IMR-90 (cell line): ENCODE measurements around the gene CRYM. TPM values are rescaled to one million over a fixed set of nuclear protein-coding genes. Genes with fewer than 3 reads are reported as not detected.

Experiments used
- ATAC-seq: fragments of 200-7000 bp; cut with Tn5 transposase; 2 replicates; pipeline ENCODE4 v1.9.1; 2020; ENCODE audit warnings: low read depth, mild to moderate bottlenecking, moderate library complexity
- BruUV-seq: library from RNA; stranded (reverse); fragments of 400-500 nt; replicated peaks from 2 replicates; lab custom pipeline; 2021; lab: Mats Ljungman, UMichigan
- CTCF ChIA-PET: fragments of 300-600 bp; formaldehyde crosslinking; extraction: SDS; loops from one replicate; lab custom pipeline; 2021; ENCODE audit warnings: antibody characterized with exemption; lab: Yijun Ruan, JAX
- POLR2A ChIA-PET: fragments of 300-600 bp; sonication (Branson Sonifier 250); formaldehyde crosslinking; loops from one replicate; lab custom pipeline; 2022; ENCODE audit warnings: antibody characterized with exemption; ENCODE audit not compliant: unreplicated experiment; lab: Charles Lee
- DNase-seq: peaks from one replicate; pipeline ENCODE4 v3.0.0; 2013
- H2AFZ ChIP-seq: replicated peaks from 2 replicates; pipeline ENCODE3; 2013; ENCODE audit warnings: low read length, mild to moderate bottlenecking; ENCODE audit not compliant: poor library complexity
- H2AK5ac ChIP-seq: 2 replicates; pipeline ENCODE4 v1.6.1; 2013; ENCODE audit warnings: low read depth, low read length, inconsistent platforms
- H2AK9ac ChIP-seq: replicated peaks from 2 replicates; pipeline ENCODE3; 2013; ENCODE audit warnings: mild to moderate bottlenecking, low read depth, low read length, moderate library complexity; ENCODE audit not compliant: poor library complexity
- H2BK120ac ChIP-seq: 2 replicates; pipeline ENCODE4 v1.6.1; 2013; ENCODE audit warnings: low read depth, low read length, inconsistent platforms
- H2BK15ac ChIP-seq: 3 replicates; pipeline ENCODE4 v1.6.1; 2013; ENCODE audit warnings: low read depth, low read length, inconsistent platforms
- H2BK20ac ChIP-seq: 2 replicates; pipeline ENCODE4 v1.6.1; 2013; ENCODE audit warnings: low read depth, mild to moderate bottlenecking, inconsistent platforms, low read length, moderate library complexity
- H2BK5ac ChIP-seq: 2 replicates; pipeline ENCODE4 v1.6.1; 2013; ENCODE audit warnings: mild to moderate bottlenecking, low read depth, low read length, inconsistent platforms; ENCODE audit not compliant: poor library complexity, severe bottlenecking
- H3K14ac ChIP-seq: replicated peaks from 2 replicates; pipeline ENCODE4 v1.6.1; 2013; ENCODE audit warnings: low read depth, low read length, inconsistent platforms
- H3K18ac ChIP-seq: 2 replicates; pipeline ENCODE4 v1.6.1; 2013; ENCODE audit warnings: low read depth, low read length, control low read depth
- H3K23ac ChIP-seq: 2 replicates; pipeline ENCODE4 v1.6.1; 2013; ENCODE audit warnings: low read depth, low read length, inconsistent platforms
- H3K27ac ChIP-seq: 2 replicates; pipeline ENCODE4 v1.5.1; 2013; ENCODE audit warnings: mild to moderate bottlenecking, control low read depth, low read length; ENCODE audit not compliant: insufficient read depth
- H3K27me3 ChIP-seq: 2 replicates; pipeline ENCODE4 v1.6.1; 2013; ENCODE audit warnings: low read length; ENCODE audit not compliant: control insufficient read depth, insufficient read depth
- H3K36me3 ChIP-seq: 2 replicates; pipeline ENCODE4 v1.6.1; 2013; ENCODE audit warnings: low read length, mixed read lengths; ENCODE audit not compliant: control insufficient read depth, insufficient read depth
- H3K4ac ChIP-seq: 2 replicates; pipeline ENCODE4 v1.6.1; 2013; ENCODE audit warnings: low read depth, low read length, inconsistent platforms
- H3K4me1 ChIP-seq: 2 replicates; pipeline ENCODE4 v1.6.1; 2013; ENCODE audit warnings: low read length, mixed read lengths; ENCODE audit not compliant: control insufficient read depth, insufficient read depth
- H3K4me2 ChIP-seq: 2 replicates; pipeline ENCODE4 v1.6.1; 2013; ENCODE audit warnings: low read depth, mild to moderate bottlenecking, control low read depth, low read length, moderate library complexity
- H3K4me3 ChIP-seq: 2 replicates; pipeline ENCODE4 v1.5.1; 2013; ENCODE audit warnings: low read depth, mild to moderate bottlenecking, control low read depth, low read length, moderate library complexity; ENCODE audit not compliant: insufficient read depth
- H3K56ac ChIP-seq: 2 replicates; pipeline ENCODE4 v1.6.1; 2013; ENCODE audit warnings: low read length, inconsistent platforms; ENCODE audit not compliant: insufficient read depth; ENCODE audit errors: extremely low read depth
- H3K79me1 ChIP-seq, 2 experiments: 2 replicates each; pipeline ENCODE4 v1.6.1; 2013; ENCODE audit warnings: low read length in 2 of 2, inconsistent platforms in 1 of 2, low read depth in 1 of 2
- H3K9ac ChIP-seq: 2 replicates; pipeline ENCODE4 v1.6.1; 2013; ENCODE audit warnings: low read depth, low read length, control low read depth
- H3K9me1 ChIP-seq: 2 replicates; pipeline ENCODE4 v1.6.1; 2013; ENCODE audit warnings: low read length, inconsistent platforms; ENCODE audit not compliant: insufficient read depth
- H3K9me3 ChIP-seq: 2 replicates; pipeline ENCODE4 v1.6.1; 2013; ENCODE audit warnings: low read length; ENCODE audit not compliant: control insufficient read depth, insufficient read depth
- H4K20me1 ChIP-seq: 2 replicates; pipeline ENCODE4 v1.6.1; 2013; ENCODE audit warnings: low read length, inconsistent platforms; ENCODE audit not compliant: insufficient read depth
- H4K5ac ChIP-seq: 2 replicates; pipeline ENCODE4 v1.6.1; 2013; ENCODE audit warnings: mild to moderate bottlenecking, low read depth, low read length, control low read depth
- H4K8ac ChIP-seq, 2 experiments: 2 replicates each; pipeline ENCODE4 v1.6.1; 2013; ENCODE audit warnings: low read depth in 2 of 2, low read length in 2 of 2, control low read depth in 1 of 2, inconsistent platforms in 1 of 2
- H4K91ac ChIP-seq: 2 replicates; pipeline ENCODE4 v1.6.1; 2013; ENCODE audit warnings: low read depth, low read length, inconsistent platforms; ENCODE audit not compliant: insufficient read depth
- MAZ ChIP-seq: IDR thresholded peaks from 2 replicates; pipeline ENCODE4 v1.6.1; 2012; ENCODE audit warnings: low read depth, mild to moderate bottlenecking, low read length, improper control_type of control experiment, moderate library complexity, borderline replicate concordance
- WGBS, 2 experiments: methylation state at CpG; one replicate each; pipeline versions ENCODE4 v1.1.5 to v1.1.7; 2013; ENCODE audit warnings: missing lambda C conversion rate in 2 of 2; ENCODE audit not compliant: insufficient read length in 1 of 2; ENCODE audit errors: extremely low coverage in 2 of 2; 5-methylcytosine and 5-hydroxymethylcytosine counted together
- dilution Hi-C: fragments of 300-500 bp; cut with HindIII; formaldehyde crosslinking; loops from one replicate; pipeline ENCODE4 v1.14.3; 2018; ENCODE audit warnings: low sequenced_read_pairs; ENCODE audit not compliant: unreplicated experiment
- in situ Hi-C: fragments of 300-500 bp; cut with MboI; formaldehyde crosslinking; loops from 3 replicates; pipeline ENCODE4 v1.14.3; 2019; ENCODE audit warnings: low sequenced_read_pairs, inconsistent platforms, mixed read lengths
- intact Hi-C: fragments of 100-400 bp; cut with micrococcal nuclease; formaldehyde crosslinking; loops from 2 replicates; pipeline ENCODE4 v1.10.0; 2022
- polyA plus RNA-seq, 3 experiments: library from polyadenylated mRNA; depleted of rRNA; stranded (reverse); fragments of >200 nt; gene quantifications; 2 replicates each; pipeline ENCODE4 v1.2.3, GENCODE V29; 2012; ENCODE audit warnings: low replicate concordance in 1 of 3
- total RNA-seq: library from RNA; depleted of rRNA; stranded (reverse); fragments of >200 nt; gene quantifications from 2 replicates; pipeline ENCODE4 v1.2.3, GENCODE V29; 2012

The CRYM gene
- total and polyA plus RNA-seq, 2 of the 4 experiments (the other 2 are of a cell fraction), result not detected

DNA sequence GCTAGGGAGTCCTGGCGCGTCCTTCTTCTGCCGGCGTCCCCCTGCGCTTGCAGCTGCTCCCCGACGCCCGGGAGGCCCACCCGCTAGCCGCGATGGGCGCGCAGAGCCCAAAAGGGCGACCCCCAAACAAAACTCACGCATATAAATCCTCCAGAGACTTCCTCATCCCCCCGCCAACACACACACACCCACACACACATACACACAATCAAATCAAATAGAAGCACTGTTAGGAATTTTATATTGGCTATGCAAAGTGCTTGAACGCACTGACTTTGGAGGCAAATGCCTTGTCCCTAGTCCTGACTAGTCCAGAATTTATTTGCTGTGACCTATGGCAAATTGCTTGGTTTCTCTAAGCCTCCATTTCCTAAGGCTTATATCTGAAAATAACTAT lies 23.8 kb upstream of the CRYM start:
- no peak for ATAC-seq
- H2BK20ac ChIP-seq, result no peak overlapping the region
- H3K9me3 ChIP-seq, result no peaks in the 10 kb centered on the region

More for the DNA sequence above, 23.8 kb upstream of the CRYM start:
- H3K14ac ChIP-seq, result no peak overlapping the region; the same call in 1 of the 2 replicates
- no peak overlapping the region for H3K4ac ChIP-seq
- no peak overlapping the region for H2AK5ac ChIP-seq
- dilution Hi-C loops, result no loop called here
- no peaks in the 10 kb centered on the region for H3K27me3 ChIP-seq
- peak overlapping the region; percentile 19; the same call in 1 of the 2 replicates for H3K56ac ChIP-seq
- H4K20me1 ChIP-seq, result no peaks in the 10 kb centered on the region
- peak overlapping the region in 1 of 2 experiments; percentile 65; a peak in 3 of 4 replicates for H4K8ac ChIP-seq
- peaks cover 5% of the 10 kb centered on the region for H3K4me1 ChIP-seq
- no peak overlapping the region for H3K18ac ChIP-seq
- no peaks in the 10 kb centered on the region for H3K36me3 ChIP-seq
- no peak overlapping the region for H2BK15ac ChIP-seq
- in situ Hi-C loops, result no loop called here
- H3K79me1 ChIP-seq, result peaks cover 4% of the 10 kb centered on the region in 2 experiments; a peak in 2 of 4 replicates
- peak; percentile 8 for DNase-seq
- intact Hi-C loops, result loop anchor here (1.0 to 5.0 kb wide), 4 partner anchors 255 to 1375 kb away; partner anchors contain the start of genes ERI2 and REXO5
- peak overlapping the region; percentile 55; the same call in 1 of the 2 replicates for H3K23ac ChIP-seq
- peak overlapping the region; percentile 97 for H2AFZ ChIP-seq
- peak overlapping the region; percentile 71 for H3K4me3 ChIP-seq
- no peak overlapping the region for H4K5ac ChIP-seq
- no peaks in the 10 kb centered on the region for H3K9me1 ChIP-seq
- no TSS peak for BruUV-seq
- peak overlapping the region; percentile 75 for H3K4me2 ChIP-seq
- CTCF ChIA-PET, result interaction anchor here (2.0 kb wide), 1 partner anchor 113 kb away, joined by 5 read pairs; no protein-coding TSS in a partner anchor
- WGBS, 2 experiments, result 0% methylated on average over 8 of the region's 17 CpGs; no CpG with 5 or more reads in 1 of the 2 experiments
- no peak overlapping the region for H4K91ac ChIP-seq
- peak overlapping the region; percentile 57 for H3K9ac ChIP-seq
- H2BK120ac ChIP-seq, result no peak overlapping the region
- H3K27ac ChIP-seq, result peak overlapping the region; percentile 26
- H2AK9ac ChIP-seq, result peak overlapping the region; percentile 75
- TF ChIP-seq MAZ, result no peak
- H2BK5ac ChIP-seq, result peak overlapping the region; percentile 14
- POLR2A ChIA-PET, result no interaction called here
